Adipocyte (in vitro differentiated cells): ENCODE results near the gene TMEM132E.

Experiments used
- DNase-seq: peaks from one replicate; pipeline ENCODE4 v3.0.0-alpha.2; 2015; ENCODE audit warnings: low read depth
- H3K27me3 ChIP-seq: replicated peaks from 2 replicates; pipeline ENCODE4 v1.7.0; 2013; ENCODE audit warnings: mild to moderate bottlenecking, low read length, moderate library complexity; ENCODE audit not compliant: control insufficient read depth, insufficient read depth
- H3K36me3 ChIP-seq: 2 replicates; pipeline ENCODE4 v1.7.0; 2013; ENCODE audit warnings: low read length, mild to moderate bottlenecking, moderate library complexity; ENCODE audit not compliant: control insufficient read depth, insufficient read depth, severe bottlenecking
- H3K4me1 ChIP-seq: 2 replicates; pipeline ENCODE4 v1.7.0; 2013; ENCODE audit warnings: mild to moderate bottlenecking, low read length, moderate library complexity; ENCODE audit not compliant: control insufficient read depth, insufficient read depth
- H3K4me3 ChIP-seq: 2 replicates; pipeline ENCODE4 v1.7.0; 2013; ENCODE audit warnings: mild to moderate bottlenecking, low read length, moderate library complexity
- H3K9ac ChIP-seq: 2 replicates; pipeline ENCODE4 v1.7.0; 2013; ENCODE audit warnings: mild to moderate bottlenecking, low read length, moderate library complexity
- H3K9me3 ChIP-seq: 2 replicates; pipeline ENCODE4 v1.7.0; 2013; ENCODE audit warnings: mild to moderate bottlenecking, low read length, moderate library complexity; ENCODE audit not compliant: control insufficient read depth

Gene TMEM132E

GRCh38 chr17:34571428-34572130, 7.8 kb upstream of the TMEM132E start:
- Histone ChIP-seq H3K36me3 (no peaks in the 10 kb centered on the region), H3K9ac (no peak overlapping the region), H3K4me3 (no peak overlapping the region), H3K9me3 (peaks cover 8% of the 10 kb centered on the region), H3K27me3 (peaks cover 72% of the 10 kb centered on the region), H3K4me1 (no peaks in the 10 kb centered on the region)
- DNase-seq, result no peak

GRCh38 chr17:34572483-34572882, 6.9 kb upstream of the TMEM132E start:
- no peaks in the 10 kb centered on the region for H3K4me1 ChIP-seq
- peaks cover 66% of the 10 kb centered on the region for H3K27me3 ChIP-seq
- H3K9me3 ChIP-seq, result peaks cover 8% of the 10 kb centered on the region
- H3K4me3 ChIP-seq, result no peak overlapping the region
- no peak overlapping the region for H3K9ac ChIP-seq
- H3K36me3 ChIP-seq, result no peaks in the 10 kb centered on the region
- DNase-seq, result no peak

DNA sequence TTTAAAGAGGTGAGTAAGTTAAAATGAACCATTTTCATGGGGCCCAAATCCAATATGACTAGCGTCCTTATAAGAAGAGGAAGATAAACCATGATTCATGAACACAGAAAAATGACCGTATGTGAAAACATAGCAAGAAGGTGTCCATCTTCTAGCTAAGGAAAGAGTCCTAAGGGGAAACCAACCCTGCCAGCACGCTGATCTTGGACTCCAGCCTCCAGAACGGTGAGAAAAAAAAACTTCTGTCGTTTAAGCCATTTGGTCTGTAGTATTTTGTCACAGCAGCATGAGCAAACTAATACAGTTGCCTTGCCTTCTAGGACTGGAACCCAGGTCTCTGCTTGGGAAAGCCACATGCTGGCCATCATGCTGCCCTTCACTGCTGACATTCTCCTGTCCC, 4.2 kb upstream of the TMEM132E start:
- peaks cover 8% of the 10 kb centered on the region for H3K9me3 ChIP-seq
- no peaks in the 10 kb centered on the region for H3K36me3 ChIP-seq
- peaks cover 6% of the 10 kb centered on the region for H3K4me1 ChIP-seq
- no peak overlapping the region for H3K4me3 ChIP-seq
- no peak for DNase-seq
- peaks cover 55% of the 10 kb centered on the region for H3K27me3 ChIP-seq
- H3K9ac ChIP-seq, result no peak overlapping the region

GRCh38 chr17:34578016-34578415, 1.4 kb upstream of the TMEM132E start:
- Histone ChIP-seq H3K4me3 (no peak overlapping the region), H3K4me1 (peaks cover 17% of the 10 kb centered on the region), H3K27me3 (peaks cover 39% of the 10 kb centered on the region), H3K36me3 (no peaks in the 10 kb centered on the region), H3K9ac (no peak overlapping the region), H3K9me3 (peaks cover 8% of the 10 kb centered on the region)
- no peak for DNase-seq

DNA sequence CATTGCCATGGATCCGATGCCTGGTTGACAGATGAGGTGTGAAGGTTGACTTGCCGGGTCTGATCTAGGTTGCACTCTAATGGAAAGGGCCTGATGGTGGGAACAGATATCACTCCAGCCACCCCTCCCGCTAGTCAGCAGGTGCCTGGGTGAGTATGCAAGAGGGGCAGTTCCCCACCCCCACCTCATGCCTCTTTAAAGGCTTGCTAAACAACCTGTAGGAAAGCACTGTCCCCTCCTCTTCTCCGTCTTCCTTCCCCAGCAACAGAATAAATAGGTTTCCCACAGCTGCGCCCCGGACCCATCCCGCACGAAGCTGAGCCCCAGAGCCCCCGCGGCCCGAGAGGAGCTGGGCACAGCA, 746 bp upstream of the TMEM132E start:
- H3K9me3 ChIP-seq, result peaks cover 8% of the 10 kb centered on the region
- H3K9ac ChIP-seq, result no peak overlapping the region
- H3K4me1 ChIP-seq, result peaks cover 17% of the 10 kb centered on the region
- no peaks in the 10 kb centered on the region for H3K36me3 ChIP-seq
- H3K27me3 ChIP-seq, result peaks cover 35% of the 10 kb centered on the region
- H3K4me3 ChIP-seq, result no peak overlapping the region
- no peak for DNase-seq

DNA sequence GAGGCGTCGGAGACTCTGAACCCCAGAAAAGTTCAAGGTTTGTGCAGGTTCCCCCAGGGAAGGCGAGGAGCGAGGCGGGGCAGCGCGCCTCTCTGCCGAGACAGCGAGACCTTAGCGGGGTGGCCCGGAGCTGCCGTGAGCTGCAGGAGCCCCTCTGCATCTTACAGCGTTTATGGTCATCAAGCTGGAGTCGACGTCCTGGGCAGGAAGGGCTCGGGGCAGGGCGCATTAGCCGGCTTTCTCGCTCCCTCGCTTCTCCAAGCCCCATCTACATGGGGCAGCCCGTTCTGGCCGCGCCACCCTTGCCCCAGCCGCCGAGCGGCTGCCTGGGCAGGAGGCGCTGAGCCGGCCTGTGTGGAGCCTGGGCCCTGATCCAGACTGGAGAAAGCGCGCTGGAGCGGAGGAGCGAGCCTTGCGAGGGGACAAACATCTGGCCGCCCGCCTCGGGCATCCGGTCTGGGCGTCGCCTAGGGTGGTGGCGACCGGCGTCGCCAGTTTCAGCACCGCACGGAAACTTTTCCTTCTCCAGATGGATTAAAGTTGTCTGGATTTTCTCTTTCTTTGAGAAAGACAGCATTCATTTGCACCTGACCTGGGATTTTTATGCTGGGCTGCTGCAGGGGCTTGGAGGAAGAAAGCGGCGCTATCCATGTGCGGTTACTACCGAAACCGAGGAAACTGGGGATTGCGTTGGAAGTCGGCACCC, 750 bp downstream of the TMEM132E start:
- Histone ChIP-seq H3K27me3 (peaks cover 33% of the 10 kb centered on the region), H3K9me3 (peaks cover 5% of the 10 kb centered on the region), H3K36me3 (no peaks in the 10 kb centered on the region), H3K4me1 (peaks cover 17% of the 10 kb centered on the region), H3K4me3 (peak overlapping the region; percentile 64), H3K9ac (no peak overlapping the region)
- peak; percentile 56 for DNase-seq

- Histone ChIP-seq H3K27me3 (peaks cover 31% of the 10 kb centered on the region), H3K36me3 (no peaks in the 10 kb centered on the region), H3K9me3 (no peaks in the 10 kb centered on the region), H3K9ac (no peak overlapping the region), H3K4me1 (peaks cover 17% of the 10 kb centered on the region), H3K4me3 (peak overlapping the region; percentile 64)
- peak; percentile 28 for DNase-seq
These were observed 1.5 kb downstream of the TMEM132E start for GRCh38 chr17:34580685-34581445.

DNA sequence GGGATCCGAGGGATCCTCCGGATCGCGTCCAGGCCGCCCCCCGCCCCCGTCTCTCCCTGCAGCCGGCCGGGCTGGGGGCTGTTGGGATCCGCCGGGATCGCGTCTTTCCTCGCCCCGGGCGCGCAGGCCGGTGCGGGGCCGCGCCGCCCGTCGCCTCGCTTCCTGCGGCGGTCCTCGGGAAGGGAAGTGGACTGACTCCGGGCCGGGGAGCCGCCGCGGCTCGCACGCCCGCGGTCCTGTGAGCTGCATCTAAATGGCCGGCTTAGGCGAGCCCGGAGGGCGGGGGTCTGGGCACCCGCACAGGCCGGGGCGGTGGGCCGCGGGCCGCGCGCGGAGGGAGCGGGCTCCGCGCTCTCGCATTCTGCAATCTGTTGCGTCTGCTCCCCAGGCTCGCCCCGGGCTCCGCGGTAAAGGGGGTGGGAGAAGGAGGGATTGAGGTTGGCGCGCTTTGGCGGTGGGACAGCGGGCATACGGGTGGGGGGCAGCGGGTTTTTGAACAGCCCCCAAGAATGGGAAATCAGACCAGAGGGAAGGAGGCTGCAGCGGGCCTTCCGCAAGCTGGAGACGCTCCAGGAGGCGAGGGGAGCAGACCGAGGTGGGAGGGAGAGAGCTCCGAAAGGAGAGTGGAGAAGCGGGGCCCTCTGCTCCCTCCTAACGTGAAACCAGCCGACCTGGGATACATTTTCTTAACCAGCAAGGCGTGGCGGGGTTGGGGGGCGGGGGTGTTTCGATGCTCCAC, 2.2 kb downstream of the TMEM132E start:
- peak; percentile 15 for DNase-seq

GRCh38 chr17:34582185-34582900, 3.0 kb downstream of the TMEM132E start:
- Histone ChIP-seq H3K9me3 (no peaks in the 10 kb centered on the region), H3K36me3 (no peaks in the 10 kb centered on the region), H3K4me1 (peaks cover 17% of the 10 kb centered on the region), H3K9ac (no peak overlapping the region), H3K27me3 (peaks cover 39% of the 10 kb centered on the region), H3K4me3 (no peak overlapping the region)
- no peak for DNase-seq

More for the DNA sequence above, 2.2 kb downstream of the TMEM132E start:
- Histone ChIP-seq H3K36me3 (no peaks in the 10 kb centered on the region), H3K9ac (no peak overlapping the region), H3K4me1 (peaks cover 17% of the 10 kb centered on the region), H3K27me3 (peaks cover 32% of the 10 kb centered on the region), H3K9me3 (no peaks in the 10 kb centered on the region), H3K4me3 (peak overlapping the region; percentile 64)

DNA sequence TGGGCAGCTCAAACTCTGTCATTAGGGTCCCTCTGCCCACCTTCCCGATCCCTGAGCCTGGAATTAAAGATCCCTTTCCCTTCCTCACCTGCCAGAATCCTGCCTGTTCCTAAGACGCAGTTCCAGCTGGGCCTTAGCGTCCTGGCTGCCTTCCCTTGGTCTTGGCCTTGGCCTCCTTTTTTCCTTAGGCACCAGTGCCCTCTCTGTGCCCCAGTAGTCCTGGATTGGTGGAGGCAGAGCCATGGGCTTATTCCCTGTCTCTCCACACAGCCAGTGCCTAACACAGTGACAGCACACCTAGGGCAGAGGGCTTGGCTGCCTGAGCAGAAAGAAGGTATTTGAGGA, 3.5 kb downstream of the TMEM132E start:
- H3K36me3 ChIP-seq, result no peaks in the 10 kb centered on the region
- no peaks in the 10 kb centered on the region for H3K9me3 ChIP-seq
- H3K9ac ChIP-seq, result no peak overlapping the region
- H3K4me1 ChIP-seq, result peaks cover 17% of the 10 kb centered on the region
- H3K4me3 ChIP-seq, result no peak overlapping the region
- DNase-seq, result no peak
- H3K27me3 ChIP-seq, result peaks cover 37% of the 10 kb centered on the region
